ENCODE measurements around the gene DHX9.

DHX9 gene

GRCh38 chr1:182913401-182913800 lies 74.3 kb downstream of the DHX9 start:
- no peak for DNase-seq (ENCODE audit: low spot score)
- ChIA-PET CTCF (no interaction called here), POLR2A (ENCODE audit: low non-redundant PET) (no interaction called here)
- TF ChIP-seq, protein P1, sequence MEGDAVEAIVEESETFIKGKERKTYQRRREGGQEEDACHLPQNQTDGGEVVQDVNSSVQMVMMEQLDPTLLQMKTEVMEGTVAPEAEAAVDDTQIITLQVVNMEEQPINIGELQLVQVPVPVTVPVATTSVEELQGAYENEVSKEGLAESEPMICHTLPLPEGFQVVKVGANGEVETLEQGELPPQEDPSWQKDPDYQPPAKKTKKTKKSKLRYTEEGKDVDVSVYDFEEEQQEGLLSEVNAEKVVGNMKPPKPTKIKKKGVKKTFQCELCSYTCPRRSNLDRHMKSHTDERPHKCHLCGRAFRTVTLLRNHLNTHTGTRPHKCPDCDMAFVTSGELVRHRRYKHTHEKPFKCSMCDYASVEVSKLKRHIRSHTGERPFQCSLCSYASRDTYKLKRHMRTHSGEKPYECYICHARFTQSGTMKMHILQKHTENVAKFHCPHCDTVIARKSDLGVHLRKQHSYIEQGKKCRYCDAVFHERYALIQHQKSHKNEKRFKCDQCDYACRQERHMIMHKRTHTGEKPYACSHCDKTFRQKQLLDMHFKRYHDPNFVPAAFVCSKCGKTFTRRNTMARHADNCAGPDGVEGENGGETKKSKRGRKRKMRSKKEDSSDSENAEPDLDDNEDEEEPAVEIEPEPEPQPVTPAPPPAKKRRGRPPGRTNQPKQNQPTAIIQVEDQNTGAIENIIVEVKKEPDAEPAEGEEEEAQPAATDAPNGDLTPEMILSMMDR (conservative IDR thresholded peaks at IDR 0.05; ENCODE audit: low read depth): no peak
- H3K27ac ChIP-seq: no peak overlapping the region

GRCh38 chr1:182917378-182917777 lies 78.2 kb downstream of the DHX9 start:
- no peak overlapping the region for H3K27ac ChIP-seq
- TF ChIP-seq, protein P1 (conservative IDR thresholded peaks at IDR 0.05; ENCODE audit: low read depth): no peak
- POLR2A ChIA-PET (ENCODE audit: low non-redundant PET): no interaction called here
- CTCF ChIA-PET: no interaction called here
- no peak for DNase-seq (ENCODE audit: low spot score)

GRCh38 chr1:182925661-182926060 lies 86.5 kb downstream of the DHX9 start:
- ChIA-PET CTCF (no interaction called here), POLR2A (ENCODE audit: low non-redundant PET) (no interaction called here)
- TF ChIP-seq, protein P1 (conservative IDR thresholded peaks at IDR 0.05; ENCODE audit: low read depth): no peak
- H3K27ac ChIP-seq: no peak overlapping the region
- no peak for DNase-seq (ENCODE audit: low spot score)

DNA sequence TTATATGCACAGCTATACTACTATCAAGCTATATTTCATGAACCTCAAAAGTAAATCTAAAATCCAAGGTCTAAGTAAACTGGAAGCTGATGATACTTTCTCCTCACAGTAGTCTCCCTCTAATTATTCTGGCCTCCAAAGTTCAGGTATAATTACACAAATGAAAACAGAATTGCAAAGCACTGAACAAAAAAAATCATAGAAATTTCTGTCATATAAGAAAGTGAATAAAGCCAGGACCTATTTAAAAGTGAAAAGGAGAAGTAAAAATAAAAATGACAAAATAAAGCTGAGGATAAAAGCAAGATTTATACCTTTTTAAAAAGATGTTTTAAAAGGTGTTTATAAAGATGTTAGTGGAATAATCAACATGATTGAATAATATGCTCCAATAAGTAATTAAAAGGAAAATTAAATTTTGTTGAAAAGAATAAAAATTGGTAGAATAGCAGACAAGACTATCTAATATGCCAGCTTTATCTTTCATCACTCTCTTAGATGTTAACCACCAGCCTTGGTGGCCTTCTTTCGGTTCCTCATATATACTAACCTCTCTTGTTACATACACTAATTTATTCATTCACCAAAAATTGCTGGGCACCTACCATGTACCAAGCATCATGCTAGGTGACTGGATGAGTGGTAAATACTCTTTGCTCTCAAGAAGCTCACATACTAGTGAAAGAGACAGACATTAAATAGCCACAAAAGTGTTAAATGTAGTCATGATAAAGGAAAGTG lies 88.7 kb downstream of the DHX9 start:
- no peak for DNase-seq (ENCODE audit: low spot score)
- no peak overlapping the region for H3K27ac ChIP-seq
- ChIA-PET POLR2A (ENCODE audit: low non-redundant PET) (no interaction called here), CTCF (no interaction called here)
- TF ChIP-seq, protein P1 (conservative IDR thresholded peaks at IDR 0.05; ENCODE audit: low read depth): no peak

- H3K27ac ChIP-seq: no peak overlapping the region
- POLR2A ChIA-PET (ENCODE audit: low non-redundant PET): no interaction called here
- TF ChIP-seq, protein P1 (conservative IDR thresholded peaks at IDR 0.05; ENCODE audit: low read depth): no peak
- no peak for DNase-seq (ENCODE audit: low spot score)
- CTCF ChIA-PET: interaction anchor here (0.6 kb wide), 1 partner anchor 21 kb away, joined by 10 read pairs; no protein-coding TSS in a partner anchor
Observed at GRCh38 chr1:182930985-182931384, 91.8 kb downstream of the DHX9 start.

DNA sequence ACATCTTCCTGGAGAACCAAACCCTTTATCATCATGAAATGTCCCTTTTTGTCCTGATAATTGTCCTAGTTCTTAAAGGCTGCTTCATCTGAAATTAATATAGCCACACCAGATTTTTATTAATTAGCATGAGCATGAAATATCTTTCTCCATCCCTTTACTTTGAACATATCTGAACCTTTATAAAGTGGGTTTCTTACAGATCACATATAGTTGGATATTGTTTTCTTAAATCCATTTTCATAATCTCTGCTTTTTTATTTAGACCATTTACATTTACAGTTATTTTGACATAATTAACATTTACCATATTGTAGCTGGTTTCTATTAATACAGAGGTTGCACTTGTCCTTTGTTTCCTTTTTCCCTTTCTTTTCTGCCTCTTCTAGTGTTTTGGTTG lies 96.6 kb downstream of the DHX9 start:
- ChIA-PET POLR2A (ENCODE audit: low non-redundant PET) (no interaction called here), CTCF (no interaction called here)
- no peak for DNase-seq (ENCODE audit: low spot score)
- TF ChIP-seq, protein P1 (conservative IDR thresholded peaks at IDR 0.05; ENCODE audit: low read depth): no peak
- H3K27ac ChIP-seq: no peak overlapping the region

Data from RWPE1 (cell line).